AG09319 (cell line): ENCODE measurements around the gene NR2F1.

Experiments
- DNase-seq: peaks from one replicate; pipeline ENCODE4 v3.0.0-alpha.2; 2010; ENCODE audit warnings: low read depth; ENCODE audit errors: extremely low read depth
- CTCF ChIP-seq: IDR thresholded peaks from 2 replicates; pipeline ENCODE4 v1.5.1; 2011; ENCODE audit warnings: low read depth, mild to moderate bottlenecking, inconsistent platforms, low read length, moderate library complexity

NR2F1 gene

GRCh38 chr5:93622240-93622885, 39.3 kb downstream of the NR2F1 start:
- no peak for TF ChIP-seq CTCF
- DNase-seq: no peak

- no peak for DNase-seq
- TF ChIP-seq CTCF: no peak
Observed at GRCh38 chr5:93623153-93623552, 40.1 kb downstream of the NR2F1 start.

- DNase-seq: no peak
- no peak for TF ChIP-seq CTCF
Observed at GRCh38 chr5:93626801-93627200, 43.8 kb downstream of the NR2F1 start.

- DNase-seq: no peak
- no peak for TF ChIP-seq CTCF
Observed at GRCh38 chr5:93632327-93632726, 49.3 kb downstream of the NR2F1 start.

- DNase-seq: no peak
- no peak for TF ChIP-seq CTCF
Observed at GRCh38 chr5:93635991-93636390, 53.0 kb downstream of the NR2F1 start.

GRCh38 chr5:93636837-93637236, 53.8 kb downstream of the NR2F1 start:
- no peak for DNase-seq
- no peak for TF ChIP-seq CTCF

- no peak for TF ChIP-seq CTCF
- DNase-seq: no peak
Observed at GRCh38 chr5:93637697-93638096, 54.7 kb downstream of the NR2F1 start.
